ENCODE measurements around the gene PRIM1.
"Not testable (repeated sequence)": the region's sequence is repeated elsewhere in the genome, so short reads cannot be mapped to it uniquely, and the experiment has no call there.

DNA sequence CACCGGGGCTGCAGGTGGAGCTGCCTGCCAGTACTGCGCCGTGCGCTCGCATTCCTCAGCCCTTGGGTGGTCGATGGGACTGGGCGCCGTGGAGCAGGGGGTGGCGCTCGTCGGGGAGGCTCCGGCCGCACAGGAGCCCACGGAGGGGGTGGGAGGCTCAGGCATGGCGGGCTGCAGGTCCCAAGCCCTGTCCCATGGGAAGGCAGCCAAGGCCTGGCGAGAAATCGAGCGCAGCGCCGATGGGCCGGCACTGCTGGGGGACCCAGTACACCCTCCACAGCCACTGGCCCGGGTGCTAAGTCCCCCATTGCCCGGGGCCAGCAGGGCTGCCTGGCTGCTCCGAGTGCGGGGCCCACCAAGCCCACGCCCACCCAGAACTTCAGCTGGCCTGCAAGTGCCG, 43.7 kb upstream of the PRIM1 start:
- not testable (repeated sequence) for TF ChIP-seq CTCF, POLR2A (IDR thresholded peaks at IDR 0.05)

All from esophagus squamous epithelium (tissue), 4 donors.